Measurements from ENCODE around the gene TMEM132D. TPM values are rescaled to one million over a fixed set of nuclear protein-coding genes. Genes with fewer than 3 reads are reported as not detected.

TMEM132D gene
- total RNA-seq, 1 experiment from 2014 or later, result not detected

DNA sequence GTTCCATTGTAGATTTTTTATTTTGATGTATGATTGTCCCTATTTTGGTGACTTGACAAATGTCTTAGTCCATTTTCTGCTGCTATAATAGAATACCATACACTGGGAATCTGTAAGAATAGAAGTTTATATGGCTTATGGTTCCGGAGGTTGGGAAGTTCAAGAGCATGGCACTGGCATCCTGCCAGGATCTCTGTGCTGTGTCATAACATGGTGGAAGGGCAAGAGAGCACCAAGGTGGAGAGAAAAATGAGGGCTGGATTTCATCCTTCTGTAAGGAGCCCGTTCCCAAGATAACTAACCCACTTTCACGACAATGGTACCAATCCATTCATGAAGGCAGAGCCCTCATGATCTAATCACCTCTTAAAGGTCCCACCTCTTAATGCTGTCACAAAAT lies 176.7 kb downstream of the TMEM132D start:
- H3K27ac ChIP-seq (ENCODE audit: low read length), result no peak overlapping the region
- no peaks in the 10 kb centered on the region for H3K36me3 ChIP-seq (ENCODE audit: control insufficient read depth, insufficient read depth, low read length)
- H3K4me1 ChIP-seq (ENCODE audit: control insufficient read depth, insufficient read depth, low read length), result no peaks in the 10 kb centered on the region
- CTCF ChIA-PET, result no interaction called here
- no peak overlapping the region for H3K4me3 ChIP-seq (ENCODE audit: low read depth in 2 of 2, low read length in 2 of 2)
- POLR2A ChIA-PET, result no interaction called here
- intact Hi-C loops (cut with micrococcal nuclease; ENCODE audit: unreplicated experiment) (no loop called here), in situ Hi-C loops (cut with HindIII; ENCODE audit: low pct_unique_long_range_greater_than_20kb, low sequenced_read_pairs) (no loop called here)
- no peak for ATAC-seq
- no peaks in the 10 kb centered on the region for H3K9me3 ChIP-seq (ENCODE audit: control insufficient read depth, insufficient read depth, low read depth, low read length)
- BruUV-seq (replicated peaks), result no TSS peak
- no peaks in the 10 kb centered on the region for H3K27me3 ChIP-seq (ENCODE audit: control insufficient read depth, insufficient read depth, low read length)
- no peak for TF ChIP-seq SIN3A (IDR thresholded peaks at IDR 0.05; ENCODE audit: borderline replicate concordance, insufficient read depth, low read depth, low read length)
- no peak for TF ChIP-seq POLR2AphosphoS5 (IDR thresholded peaks at IDR 0.05; ENCODE audit: low read depth, low read length)
- no peak for TF ChIP-seq TCF7L2 (IDR thresholded peaks at IDR 0.05; ENCODE audit: low read depth, low read length)
- TF ChIP-seq, protein P1, sequence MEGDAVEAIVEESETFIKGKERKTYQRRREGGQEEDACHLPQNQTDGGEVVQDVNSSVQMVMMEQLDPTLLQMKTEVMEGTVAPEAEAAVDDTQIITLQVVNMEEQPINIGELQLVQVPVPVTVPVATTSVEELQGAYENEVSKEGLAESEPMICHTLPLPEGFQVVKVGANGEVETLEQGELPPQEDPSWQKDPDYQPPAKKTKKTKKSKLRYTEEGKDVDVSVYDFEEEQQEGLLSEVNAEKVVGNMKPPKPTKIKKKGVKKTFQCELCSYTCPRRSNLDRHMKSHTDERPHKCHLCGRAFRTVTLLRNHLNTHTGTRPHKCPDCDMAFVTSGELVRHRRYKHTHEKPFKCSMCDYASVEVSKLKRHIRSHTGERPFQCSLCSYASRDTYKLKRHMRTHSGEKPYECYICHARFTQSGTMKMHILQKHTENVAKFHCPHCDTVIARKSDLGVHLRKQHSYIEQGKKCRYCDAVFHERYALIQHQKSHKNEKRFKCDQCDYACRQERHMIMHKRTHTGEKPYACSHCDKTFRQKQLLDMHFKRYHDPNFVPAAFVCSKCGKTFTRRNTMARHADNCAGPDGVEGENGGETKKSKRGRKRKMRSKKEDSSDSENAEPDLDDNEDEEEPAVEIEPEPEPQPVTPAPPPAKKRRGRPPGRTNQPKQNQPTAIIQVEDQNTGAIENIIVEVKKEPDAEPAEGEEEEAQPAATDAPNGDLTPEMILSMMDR (IDR thresholded peaks at IDR 0.05), result no peak
- TF ChIP-seq, protein P2, sequence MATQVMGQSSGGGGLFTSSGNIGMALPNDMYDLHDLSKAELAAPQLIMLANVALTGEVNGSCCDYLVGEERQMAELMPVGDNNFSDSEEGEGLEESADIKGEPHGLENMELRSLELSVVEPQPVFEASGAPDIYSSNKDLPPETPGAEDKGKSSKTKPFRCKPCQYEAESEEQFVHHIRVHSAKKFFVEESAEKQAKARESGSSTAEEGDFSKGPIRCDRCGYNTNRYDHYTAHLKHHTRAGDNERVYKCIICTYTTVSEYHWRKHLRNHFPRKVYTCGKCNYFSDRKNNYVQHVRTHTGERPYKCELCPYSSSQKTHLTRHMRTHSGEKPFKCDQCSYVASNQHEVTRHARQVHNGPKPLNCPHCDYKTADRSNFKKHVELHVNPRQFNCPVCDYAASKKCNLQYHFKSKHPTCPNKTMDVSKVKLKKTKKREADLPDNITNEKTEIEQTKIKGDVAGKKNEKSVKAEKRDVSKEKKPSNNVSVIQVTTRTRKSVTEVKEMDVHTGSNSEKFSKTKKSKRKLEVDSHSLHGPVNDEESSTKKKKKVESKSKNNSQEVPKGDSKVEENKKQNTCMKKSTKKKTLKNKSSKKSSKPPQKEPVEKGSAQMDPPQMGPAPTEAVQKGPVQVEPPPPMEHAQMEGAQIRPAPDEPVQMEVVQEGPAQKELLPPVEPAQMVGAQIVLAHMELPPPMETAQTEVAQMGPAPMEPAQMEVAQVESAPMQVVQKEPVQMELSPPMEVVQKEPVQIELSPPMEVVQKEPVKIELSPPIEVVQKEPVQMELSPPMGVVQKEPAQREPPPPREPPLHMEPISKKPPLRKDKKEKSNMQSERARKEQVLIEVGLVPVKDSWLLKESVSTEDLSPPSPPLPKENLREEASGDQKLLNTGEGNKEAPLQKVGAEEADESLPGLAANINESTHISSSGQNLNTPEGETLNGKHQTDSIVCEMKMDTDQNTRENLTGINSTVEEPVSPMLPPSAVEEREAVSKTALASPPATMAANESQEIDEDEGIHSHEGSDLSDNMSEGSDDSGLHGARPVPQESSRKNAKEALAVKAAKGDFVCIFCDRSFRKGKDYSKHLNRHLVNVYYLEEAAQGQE (IDR thresholded peaks at IDR 0.05; ENCODE audit: insufficient read depth in 1 of 2, low read depth in 2 of 2, low read length in 1 of 2), result no peak
- DNase-seq (ENCODE audit: low read depth, low spot score), result no peak

DNA sequence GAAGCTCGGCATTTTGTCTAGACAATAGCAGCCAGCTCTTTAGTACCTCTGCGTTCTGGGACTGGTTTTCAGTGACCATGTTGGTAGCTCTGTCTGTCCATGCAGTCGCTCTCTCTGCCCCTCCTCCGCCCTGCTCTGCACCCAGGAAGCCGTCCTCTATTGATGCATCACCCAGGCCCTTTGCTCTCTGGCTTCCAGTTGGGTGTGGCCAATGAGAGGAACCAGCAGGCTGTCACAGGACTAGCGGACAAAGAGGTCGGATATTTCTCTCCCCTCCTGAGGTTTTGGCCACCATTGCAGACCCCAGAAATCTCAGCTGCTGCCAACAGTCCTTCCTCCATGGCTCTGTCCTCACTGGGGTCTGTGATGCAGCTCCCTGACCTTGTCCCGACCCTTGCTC lies 180.6 kb downstream of the TMEM132D start:
- CTCF ChIA-PET, result no interaction called here
- Histone ChIP-seq H3K36me3 (ENCODE audit: control insufficient read depth, insufficient read depth, low read length) (no peaks in the 10 kb centered on the region), H3K27ac (ENCODE audit: low read length) (no peak overlapping the region), H3K27me3 (ENCODE audit: control insufficient read depth, insufficient read depth, low read length) (no peaks in the 10 kb centered on the region), H3K9me3 (ENCODE audit: control insufficient read depth, insufficient read depth, low read depth, low read length) (no peaks in the 10 kb centered on the region), H3K4me1 (ENCODE audit: control insufficient read depth, insufficient read depth, low read length) (no peaks in the 10 kb centered on the region), H3K4me3 (ENCODE audit: low read depth in 2 of 2, low read length in 2 of 2) (no peak overlapping the region)
- BruUV-seq (replicated peaks), result no TSS peak
- TF ChIP-seq POLR2AphosphoS5 (IDR thresholded peaks at IDR 0.05; ENCODE audit: low read depth, low read length) (no peak), TCF7L2 (IDR thresholded peaks at IDR 0.05; ENCODE audit: low read depth, low read length) (no peak), SIN3A (IDR thresholded peaks at IDR 0.05; ENCODE audit: borderline replicate concordance, insufficient read depth, low read depth, low read length) (no peak)
- TF ChIP-seq, protein P2 (IDR thresholded peaks at IDR 0.05; ENCODE audit: insufficient read depth in 1 of 2, low read depth in 2 of 2, low read length in 1 of 2), result no peak
- TF ChIP-seq, protein P1 (IDR thresholded peaks at IDR 0.05), result no peak
- in situ Hi-C loops (cut with HindIII; ENCODE audit: low pct_unique_long_range_greater_than_20kb, low sequenced_read_pairs) (no loop called here), intact Hi-C loops (cut with micrococcal nuclease; ENCODE audit: unreplicated experiment) (no loop called here)
- ATAC-seq, result no peak
- DNase-seq (ENCODE audit: low read depth, low spot score), result no peak
- POLR2A ChIA-PET, result no interaction called here
